Kidney (tissue), 14 donors: ENCODE results near the gene PDE3B. TPM values are rescaled to one million over a fixed set of nuclear protein-coding genes. Genes with fewer than 3 reads are reported as not detected.
"Not testable (repeated sequence)": the region's sequence is repeated elsewhere in the genome, so short reads cannot be mapped to it uniquely, and the experiment has no call there.

Experiments
- DNase-seq, 5 donors: peaks; one replicate each; pipeline ENCODE4 v3.0.0-alpha.2; 2013 to 2020
- FAIRE-seq: peaks from 2 replicates; lab custom pipeline; 2012; peaks lifted over from hg19 to GRCh38; lab: Jason Lieb, UNC
- H3K27ac ChIP-seq, 2 donors: one replicate each; pipeline ENCODE4 v1.7.0; 2013; ENCODE audit warnings: low read depth in 2 of 2, low read length in 2 of 2, inconsistent platforms in 1 of 2
- H3K27me3 ChIP-seq: one replicate; pipeline ENCODE4 v1.7.1; 2013; ENCODE audit warnings: low read length, inconsistent platforms; ENCODE audit not compliant: control insufficient read depth, insufficient read depth
- H3K36me3 ChIP-seq, 3 donors: one replicate each; pipeline versions ENCODE4 v1.7.0 to v1.7.1; 2013; ENCODE audit warnings: low read length in 3 of 3, control low read depth in 1 of 3, inconsistent platforms in 1 of 3; ENCODE audit not compliant: insufficient read depth in 3 of 3, control insufficient read depth in 2 of 3
- H3K4me1 ChIP-seq, 3 donors: one replicate each; pipeline versions ENCODE4 v1.7.0 to v1.7.1; 2013; ENCODE audit warnings: low read length in 3 of 3, inconsistent platforms in 1 of 3, low read depth in 1 of 3; ENCODE audit not compliant: control insufficient read depth in 2 of 3, insufficient read depth in 2 of 3
- H3K4me3 ChIP-seq, 3 donors: one replicate each; pipeline versions ENCODE4 v1.7.0 to v1.8.1; 2013; ENCODE audit warnings: low read length in 3 of 3, control low read depth in 1 of 3, inconsistent platforms in 1 of 3
- H3K9ac ChIP-seq, 3 donors: one replicate each; pipeline versions ENCODE4 v1.7.0 to v1.7.1; 2013; ENCODE audit warnings: low read length in 3 of 3, control low read depth in 1 of 3, inconsistent platforms in 1 of 3
- H3K9me3 ChIP-seq, 3 donors: one replicate each; pipeline versions ENCODE4 v1.7.0 to v1.7.1; 2013; ENCODE audit warnings: low read length in 3 of 3, control low read depth in 1 of 3, inconsistent platforms in 1 of 3; ENCODE audit not compliant: control insufficient read depth in 2 of 3, insufficient read depth in 1 of 3
- intact Hi-C: fragments of 100-400 bp; cut with DNase I; formaldehyde crosslinking; loops from one replicate; pipeline ENCODE4 v1.11.1; 2022
- polyA plus RNA-seq: library from polyadenylated mRNA; stranded (reverse); fragments of 350-450 nt; fragmentation: Illumina TruSeq; extraction: RNeasy Lipid Tissue Mini Kit (QIAGEN cat#74804); gene quantifications from one replicate; pipeline ENCODE4 v1.2.3, GENCODE V29; 2014; ENCODE audit warnings: low read depth, low replicate concordance; ENCODE audit not compliant: insufficient read depth
- total RNA-seq: library from RNA; stranded (reverse); fragmentation: NEBNext Ultra II Directional; extraction: Animal tissue kit (Norgen Biotek cat#: 25700); gene quantifications from one replicate; pipeline ENCODE4 v1.2.1, GENCODE V29; 2021
- TF ChIP-seq, protein P1 (sequence below): IDR thresholded peaks from 3 replicates; pipeline ENCODE4 v1.5.1; 2012; ENCODE audit warnings: mild to moderate bottlenecking, moderate library complexity, borderline replicate concordance; ENCODE audit not compliant: insufficient read depth; ENCODE audit errors: extremely low read depth
- donor health status: control.
- donor health status: control.
- donor health status: control.
- donor health status: control.
- donor health status: control.
- donor health status: DM: yes; HTN: yes; CAD: no.
- donor health status: Normal renal cell carcinoma (clear cell type).

PDE3B gene
- total and polyA plus RNA-seq, 2 donors from 2014 or later = 0.99 to 7.4 TPM

DNA sequence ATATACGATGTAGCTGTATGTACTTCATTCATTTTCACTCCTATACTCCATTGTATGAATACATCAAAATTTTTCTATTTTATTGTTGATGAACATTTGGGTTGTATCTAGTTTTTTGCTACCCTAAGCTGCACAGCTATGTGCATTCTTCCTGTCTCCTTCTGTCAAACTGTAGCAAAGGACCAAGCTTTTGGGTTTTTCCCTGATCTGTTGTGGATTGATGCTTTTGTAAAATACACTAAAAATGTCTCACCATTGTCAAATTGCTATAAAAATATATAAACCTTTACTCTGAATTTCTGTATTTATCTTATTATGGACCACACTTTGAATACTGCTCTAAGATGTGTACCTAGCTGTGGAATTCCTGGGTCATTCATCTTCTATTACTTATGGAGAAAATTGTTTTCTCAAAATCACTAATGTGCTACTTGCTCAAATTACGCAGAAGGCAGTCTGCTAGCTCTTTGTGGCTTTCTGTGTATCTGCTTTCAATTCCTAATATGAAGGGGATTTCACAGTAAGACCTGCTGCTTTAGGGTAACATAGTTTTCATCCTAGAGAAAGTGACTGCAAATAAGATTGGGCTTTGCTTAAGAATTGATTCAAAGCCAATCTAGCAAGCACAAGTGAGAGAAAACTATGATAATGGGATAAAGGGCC, 125.1 kb downstream of the PDE3B start:
- intact Hi-C loops = no loop called here
- Histone ChIP-seq H3K9me3 (no peaks in the 10 kb centered on the region), H3K4me3 (no peak overlapping the region), H3K9ac (no peak overlapping the region), H3K27ac (no peak overlapping the region), H3K4me1 (no peaks in the 10 kb centered on the region), H3K36me3 (no peaks in the 10 kb centered on the region), H3K27me3 (no peaks in the 10 kb centered on the region)
- DNase-seq (no peak), FAIRE-seq (no peak)
- TF ChIP-seq, protein P1, sequence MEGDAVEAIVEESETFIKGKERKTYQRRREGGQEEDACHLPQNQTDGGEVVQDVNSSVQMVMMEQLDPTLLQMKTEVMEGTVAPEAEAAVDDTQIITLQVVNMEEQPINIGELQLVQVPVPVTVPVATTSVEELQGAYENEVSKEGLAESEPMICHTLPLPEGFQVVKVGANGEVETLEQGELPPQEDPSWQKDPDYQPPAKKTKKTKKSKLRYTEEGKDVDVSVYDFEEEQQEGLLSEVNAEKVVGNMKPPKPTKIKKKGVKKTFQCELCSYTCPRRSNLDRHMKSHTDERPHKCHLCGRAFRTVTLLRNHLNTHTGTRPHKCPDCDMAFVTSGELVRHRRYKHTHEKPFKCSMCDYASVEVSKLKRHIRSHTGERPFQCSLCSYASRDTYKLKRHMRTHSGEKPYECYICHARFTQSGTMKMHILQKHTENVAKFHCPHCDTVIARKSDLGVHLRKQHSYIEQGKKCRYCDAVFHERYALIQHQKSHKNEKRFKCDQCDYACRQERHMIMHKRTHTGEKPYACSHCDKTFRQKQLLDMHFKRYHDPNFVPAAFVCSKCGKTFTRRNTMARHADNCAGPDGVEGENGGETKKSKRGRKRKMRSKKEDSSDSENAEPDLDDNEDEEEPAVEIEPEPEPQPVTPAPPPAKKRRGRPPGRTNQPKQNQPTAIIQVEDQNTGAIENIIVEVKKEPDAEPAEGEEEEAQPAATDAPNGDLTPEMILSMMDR = no peak

DNA sequence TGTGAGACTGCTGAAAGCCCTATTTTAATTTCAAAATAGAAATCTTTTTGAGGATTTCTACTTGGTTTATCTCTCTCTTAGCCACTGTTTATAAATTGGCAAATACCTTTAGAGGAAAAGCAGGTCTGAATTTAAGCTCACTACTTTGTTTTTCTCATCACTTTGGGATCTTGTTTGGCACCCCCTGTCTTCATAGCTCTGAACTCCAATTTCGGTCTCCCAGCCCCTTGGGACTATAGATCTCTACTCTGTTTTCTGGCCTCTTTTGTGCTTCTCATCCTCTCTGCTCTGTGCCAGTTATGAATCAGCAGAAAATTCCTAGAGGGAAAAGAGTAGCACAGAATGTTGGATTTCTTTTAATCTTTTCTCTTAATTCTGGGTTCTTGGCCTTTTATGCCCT, 130.2 kb downstream of the PDE3B start:
- no peak overlapping the region for H3K4me3 ChIP-seq
- FAIRE-seq (no peak), DNase-seq (no peak)
- H3K9ac ChIP-seq = no peak overlapping the region
- intact Hi-C loops = no loop called here
- TF ChIP-seq, protein P1 = no peak
- no peaks in the 10 kb centered on the region for H3K9me3 ChIP-seq
- no peaks in the 10 kb centered on the region for H3K27me3 ChIP-seq
- H3K4me1 ChIP-seq = no peaks in the 10 kb centered on the region
- no peaks in the 10 kb centered on the region for H3K36me3 ChIP-seq
- H3K27ac ChIP-seq = no peak overlapping the region

DNA sequence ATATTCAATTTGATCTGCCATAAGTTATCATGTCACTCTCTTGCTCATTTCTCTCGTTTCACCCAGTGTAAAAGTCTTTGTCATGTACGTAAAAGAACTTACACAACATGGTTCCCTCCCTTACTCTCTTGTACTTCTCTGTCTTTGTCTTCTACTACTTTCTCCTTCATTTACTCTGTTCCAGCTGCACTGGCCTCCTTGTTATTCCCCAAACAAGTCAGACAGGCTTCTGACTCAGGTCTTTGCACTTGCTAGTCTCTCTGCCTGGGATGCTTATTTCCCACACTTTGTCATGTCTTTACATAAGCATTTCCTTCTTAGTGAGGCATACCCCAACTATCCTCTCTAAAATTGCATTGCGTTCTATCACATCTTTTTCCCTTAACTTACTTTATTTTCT, 131.1 kb downstream of the PDE3B start:
- no peaks in the 10 kb centered on the region for H3K9me3 ChIP-seq
- no peaks in the 10 kb centered on the region for H3K27me3 ChIP-seq
- H3K4me1 ChIP-seq = no peaks in the 10 kb centered on the region
- H3K36me3 ChIP-seq = no peaks in the 10 kb centered on the region
- TF ChIP-seq, protein P1 = no peak
- no peak overlapping the region for H3K4me3 ChIP-seq
- intact Hi-C loops = no loop called here
- FAIRE-seq (no peak), DNase-seq (no peak)
- H3K27ac ChIP-seq = no peak overlapping the region
- no peak overlapping the region for H3K9ac ChIP-seq

DNA sequence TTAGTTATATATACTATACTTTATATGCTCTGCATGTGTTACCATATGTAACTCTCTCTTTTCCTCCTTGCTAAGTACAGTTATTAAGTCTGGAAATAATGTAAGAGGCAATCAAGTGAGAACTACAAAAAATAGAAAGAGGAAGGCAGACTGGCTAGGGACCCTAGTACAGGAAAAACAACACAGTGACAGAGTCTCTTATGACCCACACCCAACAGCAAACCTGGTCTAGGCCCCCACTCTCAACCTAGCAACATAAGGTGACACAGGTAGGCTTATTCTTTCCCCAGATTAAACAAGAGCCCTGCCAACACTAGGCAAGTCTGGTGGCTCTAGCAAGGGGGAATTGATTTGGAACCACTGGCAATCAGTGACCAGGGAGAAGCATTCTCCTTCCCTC, 132.3 kb downstream of the PDE3B start:
- FAIRE-seq (no peak), DNase-seq (no peak)
- Histone ChIP-seq H3K9ac (no peak overlapping the region), H3K4me1 (no peaks in the 10 kb centered on the region), H3K36me3 (no peaks in the 10 kb centered on the region), H3K4me3 (no peak overlapping the region), H3K27ac (no peak overlapping the region), H3K9me3 (no peaks in the 10 kb centered on the region), H3K27me3 (no peaks in the 10 kb centered on the region)
- intact Hi-C loops = no loop called here
- TF ChIP-seq, protein P1 = no peak

DNA sequence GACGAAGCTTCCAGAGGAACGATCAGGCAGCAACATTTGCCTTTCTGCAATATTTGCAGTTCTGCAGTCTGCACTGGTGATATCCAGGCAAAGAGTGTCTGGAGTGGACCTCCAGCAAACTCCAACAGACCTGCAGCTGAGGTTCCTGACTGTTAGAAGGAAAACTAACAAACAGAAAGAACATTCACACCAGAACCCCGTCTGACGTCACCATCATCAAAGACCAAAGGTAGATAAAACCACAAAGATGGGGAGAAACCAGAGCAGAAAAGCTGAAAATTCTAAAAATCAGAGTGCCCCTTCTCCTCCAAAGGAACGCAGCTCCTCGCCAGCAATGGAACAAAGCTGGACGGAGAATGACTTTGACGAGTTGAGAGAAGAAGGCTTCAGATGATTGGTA, 134.9 kb downstream of the PDE3B start:
- H3K4me3 ChIP-seq, H3K4me1 ChIP-seq, H3K9me3 ChIP-seq, intact Hi-C loops, H3K9ac ChIP-seq, H3K27me3 ChIP-seq, DNase-seq, FAIRE-seq, H3K36me3 ChIP-seq, H3K27ac ChIP-seq: not testable (repeated sequence)
